CD4-positive, alpha-beta T cell treated with Interferon alpha-2 for 1 hour (primary cell): Measurements from ENCODE around the gene FILIP1L.

ENCODE experiments used
- DNase-seq, 2 donors: peaks; one replicate each; pipeline ENCODE4 v3.0.0-alpha.2; 2020 to 2022

Gene FILIP1L

GRCh38 chr3:100114413-100115030, at the start of gene FILIP1L:
Gene FILIP1L (minus strand): TSS chr3:100114501.
- no peak for DNase-seq

- DNase-seq, result no peak
These were observed 49.5 kb upstream of the FILIP1L start for GRCh38 chr3:100163787-100164186.

- no peak for DNase-seq
These were observed 46.2 kb upstream of the FILIP1L start for GRCh38 chr3:100160521-100160920.

GRCh38 chr3:100159331-100160153, 45.2 kb upstream of the FILIP1L start:
- DNase-seq, result no peak

- DNase-seq, result no peak
These were observed 44.6 kb upstream of the FILIP1L start for GRCh38 chr3:100158918-100159330.

GRCh38 chr3:100157685-100158084, 43.4 kb upstream of the FILIP1L start:
- no peak for DNase-seq

GRCh38 chr3:100155590-100155989, 41.3 kb upstream of the FILIP1L start:
- DNase-seq, result no peak

GRCh38 chr3:100155128-100155527, 40.8 kb upstream of the FILIP1L start:
- no peak for DNase-seq

- no peak for DNase-seq
These were observed 39.9 kb upstream of the FILIP1L start for GRCh38 chr3:100154171-100154570.

- no peak for DNase-seq
These were observed 36.9 kb upstream of the FILIP1L start for GRCh38 chr3:100151024-100151707.

- no peak for DNase-seq
These were observed 36.2 kb upstream of the FILIP1L start for GRCh38 chr3:100150473-100150872.

GRCh38 chr3:100149713-100150415, 35.6 kb upstream of the FILIP1L start:
- no peak for DNase-seq

GRCh38 chr3:100149130-100149529, 34.8 kb upstream of the FILIP1L start:
- no peak for DNase-seq

- no peak for DNase-seq
These were observed 30.1 kb upstream of the FILIP1L start for GRCh38 chr3:100144255-100144866.

- no peak for DNase-seq
These were observed 27.3 kb upstream of the FILIP1L start for GRCh38 chr3:100141586-100141985.

GRCh38 chr3:100140976-100141375, 26.7 kb upstream of the FILIP1L start:
- no peak for DNase-seq

GRCh38 chr3:100136921-100137320, 22.6 kb upstream of the FILIP1L start:
- DNase-seq, result no peak

GRCh38 chr3:100131241-100131640, 16.9 kb upstream of the FILIP1L start:
- DNase-seq, result no peak

- no peak for DNase-seq
These were observed 15.6 kb upstream of the FILIP1L start for GRCh38 chr3:100129941-100130340.

- DNase-seq, result no peak
These were observed 14.3 kb upstream of the FILIP1L start for GRCh38 chr3:100128565-100128964.

GRCh38 chr3:100127792-100128191, 13.5 kb upstream of the FILIP1L start:
- DNase-seq, result no peak

- no peak for DNase-seq
These were observed 11.0 kb upstream of the FILIP1L start for GRCh38 chr3:100125161-100125938.
